ENCODE data around the gene HOXA1.

HOXA1 gene

DNA sequence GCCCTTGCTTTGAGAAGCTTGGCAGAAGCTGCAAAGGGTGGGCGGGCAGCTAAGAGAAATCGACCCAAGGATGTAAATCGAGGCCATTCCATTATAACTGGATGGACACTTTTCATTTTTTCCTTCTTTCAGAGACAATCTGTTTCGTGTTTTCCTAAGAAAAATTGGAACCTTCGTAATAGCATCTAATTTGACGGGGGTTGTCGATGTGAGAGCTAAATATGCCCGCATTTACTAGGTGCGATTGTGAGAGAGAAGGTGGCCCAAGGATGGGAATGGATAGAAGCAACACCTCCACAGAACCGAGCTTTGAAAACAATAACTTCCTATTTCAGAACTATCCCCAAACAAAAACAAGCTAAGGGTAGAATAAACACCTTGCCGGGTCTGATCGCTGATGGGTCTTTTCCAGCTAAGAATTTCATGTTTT, 35.6 kb upstream of the HOXA1 start:
- no peak for DNase-seq (ENCODE audit: low read depth in 2 of 2)

DNA sequence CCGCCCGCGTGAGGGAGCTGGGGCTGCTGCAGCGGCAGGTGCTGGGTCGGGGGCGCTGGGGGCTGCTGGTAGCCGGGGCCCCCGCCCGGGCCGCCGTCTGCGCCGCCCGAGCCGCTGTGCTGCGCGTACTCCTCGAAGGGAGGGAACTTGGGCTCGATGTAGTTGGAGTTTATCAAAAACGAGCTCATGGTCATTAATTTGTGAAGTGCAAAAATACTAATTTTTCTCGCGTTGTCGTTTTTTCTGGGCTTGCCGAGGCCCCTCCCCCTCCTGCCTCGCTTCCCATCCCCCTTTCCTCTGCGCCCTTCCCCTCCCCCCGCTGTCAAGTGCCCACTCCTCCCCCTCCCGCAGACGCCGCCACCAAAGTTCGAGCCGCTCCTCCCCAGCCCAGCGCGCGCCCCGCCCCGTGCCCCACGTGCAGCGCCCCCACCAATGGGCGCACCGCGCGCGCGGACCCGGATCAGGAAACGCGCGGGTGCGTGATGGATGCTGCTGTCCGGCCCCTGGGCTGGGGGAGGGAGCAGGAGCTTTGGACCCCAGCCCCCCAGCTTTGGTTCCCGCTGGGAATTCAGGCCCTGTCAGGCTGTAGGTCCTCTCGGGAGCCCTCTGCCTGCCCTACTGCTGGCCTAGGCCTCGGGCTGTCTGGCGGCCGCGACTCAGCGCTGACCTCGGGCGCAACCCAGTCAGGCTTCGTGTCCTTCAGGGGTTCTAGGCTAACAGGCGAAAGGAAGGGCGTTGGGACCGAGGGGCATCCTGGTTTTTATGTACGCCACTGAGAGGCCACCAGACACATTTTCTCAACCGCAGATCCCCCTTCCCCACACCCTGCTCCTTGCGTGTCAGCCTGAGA, 35.0 kb upstream of the HOXA1 start, which contains the start of gene HOXA4:
Gene HOXA4, minus strand, starts transcription at position 218 of the 850 bp plus-strand sequence. Its CDS starts 24 bp downstream, at position 194.
- peak; percentile 27 to 75 for DNase-seq (ENCODE audit: low read depth in 2 of 2)

- DNase-seq (ENCODE audit: low read depth in 2 of 2): no peak
Observed at GRCh38 chr7:27129729-27130539, 34.1 kb upstream of the HOXA1 start.

- DNase-seq (ENCODE audit: low read depth in 2 of 2): no peak
Observed at GRCh38 chr7:27128776-27129728, 33.3 kb upstream of the HOXA1 start.

GRCh38 chr7:27128034-27128433, 32.2 kb upstream of the HOXA1 start:
- no peak for DNase-seq (ENCODE audit: low read depth in 2 of 2)

DNA sequence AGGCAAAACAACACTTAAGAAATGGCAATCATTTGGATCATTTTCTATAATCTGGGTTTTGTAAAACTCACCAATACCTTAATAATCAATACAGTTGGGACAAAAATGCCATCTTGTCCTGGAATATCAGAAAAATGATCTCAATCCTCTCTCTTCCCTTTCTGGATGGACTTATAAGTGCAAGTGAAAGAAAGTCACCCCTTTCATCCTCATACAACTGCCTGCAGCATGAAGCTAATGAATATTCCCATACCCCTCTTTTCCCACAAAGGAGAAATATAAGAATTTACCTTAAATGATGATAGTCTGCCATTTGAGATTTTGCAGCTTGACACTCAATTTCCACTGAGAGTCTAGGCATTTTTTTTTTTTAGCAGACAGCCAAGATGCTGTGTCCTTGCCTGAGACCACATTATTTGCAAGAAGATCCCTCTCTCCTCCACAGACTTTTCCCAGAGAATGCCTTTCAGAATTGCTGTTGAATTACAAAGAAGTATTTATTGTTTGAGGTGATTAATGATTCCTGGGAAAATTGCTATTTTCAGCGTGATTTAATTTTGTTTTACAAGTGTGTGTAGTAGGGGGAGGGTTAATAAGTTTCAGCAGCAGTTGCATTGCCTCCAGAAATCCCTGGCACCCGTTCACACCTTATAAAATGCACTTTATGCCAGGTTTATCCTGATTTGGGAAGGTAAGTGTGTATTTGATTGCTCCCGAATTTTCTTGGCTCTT, 31.0 kb upstream of the HOXA1 start:
- DNase-seq (ENCODE audit: low read depth in 2 of 2): no peak

GRCh38 chr7:27125986-27126394, 30.2 kb upstream of the HOXA1 start:
- no peak for DNase-seq (ENCODE audit: low read depth in 2 of 2)

DNA sequence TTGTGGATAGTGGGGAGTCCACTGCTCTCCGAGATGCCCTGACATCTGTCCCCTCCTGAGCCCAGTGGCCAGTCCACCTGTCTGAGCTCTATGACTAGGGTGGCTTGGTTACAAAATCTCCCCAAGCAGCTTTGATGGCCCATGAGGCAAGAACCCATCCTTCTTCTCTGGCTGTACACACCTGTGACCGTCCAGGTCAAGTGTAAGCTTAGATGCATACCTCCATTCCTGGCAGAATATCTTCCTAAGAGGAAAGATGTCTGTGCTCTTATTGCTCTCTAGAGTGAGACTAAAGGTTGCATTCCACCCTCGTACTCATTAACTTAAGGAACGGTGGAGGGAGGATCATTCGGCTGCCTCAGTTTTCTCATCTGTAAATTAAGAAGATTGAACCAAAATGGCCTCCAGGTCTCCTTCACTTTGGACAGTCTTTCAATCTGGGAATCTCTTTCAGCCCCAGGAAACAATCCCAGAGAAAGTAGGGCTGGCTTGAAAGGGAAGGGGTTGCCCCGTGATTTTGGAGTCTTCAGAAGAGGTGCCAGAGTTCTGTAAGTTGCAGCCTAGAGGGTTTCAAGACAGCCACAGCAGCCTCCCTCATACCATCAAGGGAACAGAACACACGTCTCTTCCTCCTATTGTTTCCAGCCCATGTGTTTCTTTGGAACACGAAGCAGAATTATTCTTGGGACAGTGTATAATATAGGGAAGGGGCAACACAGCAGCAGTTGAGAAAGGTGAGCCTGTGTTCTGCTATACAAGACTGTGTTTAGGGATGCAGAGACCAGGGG, 29.3 kb upstream of the HOXA1 start:
- DNase-seq (ENCODE audit: low read depth in 2 of 2): no peak

GRCh38 chr7:27124096-27124901, 28.5 kb upstream of the HOXA1 start:
- no peak for DNase-seq (ENCODE audit: low read depth in 2 of 2)

- DNase-seq (ENCODE audit: low read depth in 2 of 2): no peak
Observed at GRCh38 chr7:27123477-27124053, 27.8 kb upstream of the HOXA1 start.

- DNase-seq (ENCODE audit: low read depth in 2 of 2): no peak
Observed at GRCh38 chr7:27123007-27123476, 27.2 kb upstream of the HOXA1 start.

GRCh38 chr7:27122077-27122910, 26.5 kb upstream of the HOXA1 start:
- no peak for DNase-seq (ENCODE audit: low read depth in 2 of 2)

DNA sequence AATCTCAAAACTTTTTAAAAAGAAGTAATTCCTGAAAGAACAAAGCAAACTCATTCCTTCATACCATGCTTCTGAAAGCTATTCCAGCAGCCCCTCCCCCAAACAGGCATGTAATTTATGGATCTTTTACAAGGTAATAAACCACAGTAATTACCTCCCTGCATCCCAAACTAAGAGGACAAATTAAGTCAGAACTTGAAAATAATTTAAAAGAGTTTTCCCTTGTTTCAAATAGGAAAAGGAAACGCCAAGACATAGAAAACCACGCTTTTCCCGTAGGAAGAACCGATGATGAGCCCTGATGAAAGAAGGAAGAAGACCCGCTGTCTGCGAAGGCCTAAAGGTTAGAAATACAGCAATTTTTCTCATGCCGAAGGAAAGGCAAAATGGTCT, 25.9 kb upstream of the HOXA1 start:
- no peak for DNase-seq (ENCODE audit: low read depth in 2 of 2)

GRCh38 chr7:27119412-27119911, 23.7 kb upstream of the HOXA1 start:
- no peak for DNase-seq (ENCODE audit: low read depth in 2 of 2)

GRCh38 chr7:27118580-27118979, 22.8 kb upstream of the HOXA1 start:
- no peak for DNase-seq (ENCODE audit: low read depth in 2 of 2)

DNA sequence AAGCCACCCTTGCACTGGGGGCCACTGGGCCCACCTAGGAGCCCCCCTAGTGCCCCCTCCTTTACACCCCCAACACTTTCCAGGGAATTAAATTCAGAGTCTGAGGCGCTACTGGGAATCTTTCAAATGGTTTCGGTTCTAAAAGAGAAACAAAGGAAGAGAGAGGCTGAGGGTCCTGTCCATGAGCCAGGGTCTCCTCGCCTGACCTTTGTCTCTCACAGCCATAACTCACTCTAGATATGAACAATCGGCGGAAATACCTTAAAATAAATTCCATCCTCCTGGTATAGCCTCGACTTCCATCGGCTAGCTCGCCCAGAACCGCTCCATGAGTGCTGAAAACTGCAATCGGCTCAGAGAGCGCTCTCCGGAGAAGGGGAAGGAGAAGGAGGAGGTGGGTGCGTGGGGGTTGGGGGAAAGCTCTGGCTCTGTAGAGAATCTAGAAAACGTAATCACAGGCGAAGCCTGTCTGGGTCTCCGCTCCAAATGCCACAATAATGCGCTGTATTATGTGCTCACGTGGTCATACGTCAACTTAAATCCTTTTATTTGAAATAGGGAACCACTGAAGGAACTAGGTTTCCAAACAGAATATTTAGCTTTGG, 22.2 kb upstream of the HOXA1 start:
- DNase-seq (ENCODE audit: low read depth in 2 of 2): no peak

All from stimulated activated CD8-positive, alpha-beta memory T cell treated with anti-CD3 and anti-CD28 coated beads, Interleukin-7, amount 100 ng/mL, for 4 hours (primary cell).